Measurements from ENCODE around the gene AKT1.

- TF ChIP-seq CTCF (IDR thresholded peaks at IDR 0.05): no peak
- TF ChIP-seq POLR2A (IDR thresholded peaks at IDR 0.05): no peak
Measured at GRCh38 chr14:104792945-104793702, 2.4 kb downstream of the AKT1 start.
